H1 (cell line): ENCODE data around the gene MAS1. TPM values are rescaled to one million over a fixed set of nuclear protein-coding genes. Genes with fewer than 3 reads are reported as not detected.

Source experiments
- CTCF ChIA-PET: fragments of 300-600 bp; sonication (Branson Sonifier 250); formaldehyde crosslinking; loops from one replicate; lab custom pipeline; 2021; ENCODE audit not compliant: partially characterized antibody; lab: Charles Lee
- POLR2A ChIA-PET: fragments of 300-600 bp; sonication (Branson Sonifier 250); formaldehyde crosslinking; loops from one replicate; lab custom pipeline; 2021; ENCODE audit warnings: inconsistent platforms; ENCODE audit not compliant: partially characterized antibody; lab: Charles Lee
- DNase-seq, 2 experiments: peaks; one replicate each; pipeline versions ENCODE4 v3.0.0 to v3.0.0-alpha.2; 2010 to 2022; ENCODE audit warnings: low spot score in 2 of 2, low read depth in 1 of 2, mixed read lengths in 1 of 2
- FAIRE-seq: peaks from 2 replicates; lab custom pipeline; 2011; peaks lifted over from hg19 to GRCh38; lab: Jason Lieb, UNC
- H2AFZ ChIP-seq: 2 replicates; pipeline ENCODE4 v1.8.1; 2012; ENCODE audit warnings: low read length, inconsistent platforms
- H2AK5ac ChIP-seq: 2 replicates; pipeline ENCODE4 v1.6.1; 2013; ENCODE audit warnings: low read depth, low read length
- H2BK120ac ChIP-seq: replicated peaks from 2 replicates; pipeline ENCODE3; 2013; ENCODE audit warnings: low read depth, low read length, inconsistent platforms
- H2BK12ac ChIP-seq: 2 replicates; pipeline ENCODE4 v1.6.1; 2013; ENCODE audit warnings: low read depth, low read length
- H2BK15ac ChIP-seq: 2 replicates; pipeline ENCODE4 v1.6.1; 2013; ENCODE audit warnings: low read length
- H2BK20ac ChIP-seq: 2 replicates; pipeline ENCODE4 v1.6.1; 2013; ENCODE audit warnings: low read length
- H2BK5ac ChIP-seq: 2 replicates; pipeline ENCODE4 v1.6.1; 2013; ENCODE audit warnings: low read depth, low read length
- H3K14ac ChIP-seq: 2 replicates; pipeline ENCODE4 v1.6.1; 2013; ENCODE audit warnings: inconsistent platforms; ENCODE audit not compliant: insufficient read length
- H3K18ac ChIP-seq: 2 replicates; pipeline ENCODE4 v1.6.1; 2013; ENCODE audit warnings: low read length; ENCODE audit errors: extremely low read depth
- H3K23ac ChIP-seq: 2 replicates; pipeline ENCODE4 v1.6.1; 2013; ENCODE audit warnings: inconsistent platforms; ENCODE audit not compliant: insufficient read length
- H3K23me2 ChIP-seq: 2 replicates; pipeline ENCODE4 v1.6.1; 2013; ENCODE audit warnings: low read depth, low read length
- H3K27ac ChIP-seq: 2 replicates; pipeline ENCODE4 v1.6.1; 2011; ENCODE audit warnings: low read depth, low read length, inconsistent platforms
- H3K27me3 ChIP-seq, 4 experiments: replicated peaks in 1 of 4; 1 replicate in 1 of 4; 2 replicates in 3 of 4; pipeline versions ENCODE4 v1.6.1 to v1.8.1; 2011 to 2013; ENCODE audit warnings: low read length in 3 of 4, mild to moderate bottlenecking in 3 of 4, inconsistent platforms in 2 of 4, mixed read lengths in 2 of 4, moderate library complexity in 1 of 4; ENCODE audit not compliant: control insufficient read depth in 3 of 4, insufficient read depth in 3 of 4; ENCODE audit errors: extremely low read depth in 1 of 4
- H3K36me3 ChIP-seq, 4 experiments: 2 replicates each; pipeline versions ENCODE4 v1.6.1 to v1.8.1; 2011 to 2013; ENCODE audit warnings: mild to moderate bottlenecking in 4 of 4, low read length in 3 of 4, moderate library complexity in 2 of 4, control low read depth in 1 of 4, inconsistent platforms in 1 of 4; ENCODE audit not compliant: insufficient read depth in 4 of 4, control insufficient read depth in 2 of 4
- H3K4ac ChIP-seq: replicated peaks from 2 replicates; pipeline ENCODE3; 2013; ENCODE audit warnings: low read length, low read depth, mixed read lengths, inconsistent platforms; ENCODE audit not compliant: insufficient read length
- H3K4me1 ChIP-seq, 4 experiments: replicated peaks in 1 of 4; 1 replicate in 1 of 4; 2 replicates in 3 of 4; pipeline versions ENCODE4 v1.6.1 to v1.8.1; 2011 to 2013; ENCODE audit warnings: low read length in 3 of 4, inconsistent platforms in 2 of 4, mixed read lengths in 1 of 4; ENCODE audit not compliant: insufficient read depth in 4 of 4, control insufficient read depth in 3 of 4
- H3K4me2 ChIP-seq, 2 experiments: 2 replicates each; pipeline versions ENCODE4 v1.6.1 to v1.8.1; 2011 to 2013; ENCODE audit warnings: low read depth in 2 of 2, low read length in 2 of 2, control low read depth in 1 of 2, inconsistent platforms in 1 of 2, mild to moderate bottlenecking in 1 of 2; ENCODE audit not compliant: insufficient read depth in 1 of 2
- H3K4me3 ChIP-seq, 4 experiments: fragments of 200-600, 300-600 bp in 1 of 4; sonication (generic), shearing (Covaris generic), sonication (Bioruptor Twin) in 1 of 4; 2 replicates each; pipeline versions ENCODE4 v1.5.1 to v1.8.1; 2011 to 2016; ENCODE audit warnings: low read length in 4 of 4, low read depth in 3 of 4, control low read depth in 2 of 4, inconsistent platforms in 2 of 4, mild to moderate bottlenecking in 2 of 4, mixed read lengths in 1 of 4, moderate library complexity in 1 of 4; ENCODE audit not compliant: insufficient read depth in 2 of 4; ENCODE audit errors: extremely low read depth in 1 of 4
- H3K56ac ChIP-seq: replicated peaks from 2 replicates; pipeline ENCODE3; 2013; ENCODE audit warnings: low read depth, mild to moderate bottlenecking, mixed read lengths, low read length, inconsistent platforms; ENCODE audit not compliant: insufficient read length
- H3K79me1 ChIP-seq: 2 replicates; pipeline ENCODE4 v1.6.1; 2013; ENCODE audit warnings: low read depth, low read length, control low read depth
- H3K79me2 ChIP-seq, 2 experiments: 2 replicates each; pipeline versions ENCODE4 v1.6.1 to v1.8.1; 2012 to 2013; ENCODE audit warnings: low read length in 2 of 2, mild to moderate bottlenecking in 2 of 2, inconsistent platforms in 1 of 2; ENCODE audit not compliant: insufficient read depth in 2 of 2, control insufficient read depth in 1 of 2
- H3K9ac ChIP-seq, 4 experiments: replicated peaks in 1 of 4; 1 replicate in 1 of 4; 2 replicates in 3 of 4; pipeline versions ENCODE4 v1.6.1 to v1.8.1; 2011 to 2013; ENCODE audit warnings: low read depth in 3 of 4, low read length in 3 of 4, control low read depth in 2 of 4, mild to moderate bottlenecking in 2 of 4, moderate library complexity in 2 of 4, inconsistent platforms in 1 of 4; ENCODE audit errors: extremely low read depth in 1 of 4
- H3K9me3 ChIP-seq, 2 experiments: 2 replicates each; pipeline versions ENCODE4 v1.6.1 to v1.8.1; 2012 to 2013; ENCODE audit warnings: mild to moderate bottlenecking in 2 of 2, moderate library complexity in 2 of 2, control low read depth in 1 of 2, inconsistent platforms in 1 of 2, low read depth in 1 of 2, low read length in 1 of 2, mixed read lengths in 1 of 2; ENCODE audit not compliant: insufficient read depth in 2 of 2
- H4K20me1 ChIP-seq, 2 experiments: replicated peaks in 1 of 2; 2 replicates each; pipeline versions ENCODE3 to v1.8.1; 2011 to 2013; ENCODE audit warnings: inconsistent platforms in 2 of 2, low read length in 2 of 2, mild to moderate bottlenecking in 1 of 2; ENCODE audit not compliant: insufficient read depth in 2 of 2, control insufficient read depth in 1 of 2
- H4K5ac ChIP-seq: 2 replicates; pipeline ENCODE4 v1.6.1; 2013; ENCODE audit warnings: low read length, low read depth, mixed read lengths, inconsistent platforms; ENCODE audit not compliant: insufficient read length
- H4K8ac ChIP-seq: 2 replicates; pipeline ENCODE4 v1.8.0; 2013; ENCODE audit warnings: mild to moderate bottlenecking, moderate library complexity, low read length, inconsistent platforms; ENCODE audit not compliant: insufficient read depth; ENCODE audit errors: extremely low read depth
- H4K91ac ChIP-seq: replicated peaks from 2 replicates; pipeline ENCODE3; 2013; ENCODE audit warnings: low read length, mixed read lengths, inconsistent platforms; ENCODE audit not compliant: insufficient read length
- ASH2L ChIP-seq: fragments of 200-600, 300-600 bp; sonication (generic); IDR thresholded peaks from one replicate; pipeline ENCODE4 v1.7.1; 2017; ENCODE audit warnings: low read length
- SIN3A ChIP-seq, 2 experiments: IDR thresholded peaks in 1 of 2; conservative IDR thresholded peaks in 1 of 2; 2 replicates each; pipeline ENCODE4 v1.6.1; 2011 to 2012; ENCODE audit warnings: low read length in 2 of 2, improper control_type of control experiment in 1 of 2, low read depth in 1 of 2, mild to moderate bottlenecking in 1 of 2
- SP4 ChIP-seq: IDR thresholded peaks from 2 replicates; pipeline ENCODE4 v1.6.1; 2012; ENCODE audit warnings: low read length, inconsistent platforms
- ZNF274 ChIP-seq: IDR thresholded peaks from 2 replicates; pipeline ENCODE4 v1.7.0; 2012; ENCODE audit warnings: low read length, borderline replicate concordance; ENCODE audit errors: extremely low read depth
- whole genome bisulfite sequencing, 2 experiments: shearing (Covaris generic) in 1 of 2; methylation state at CpG; one replicate each; pipeline versions ENCODE4 v1.1.6 to v1.1.7; 2013 to 2015; ENCODE audit warnings: low lambda C conversion rate in 2 of 2, mixed read lengths in 2 of 2, inconsistent platforms in 1 of 2, low coverage in 1 of 2, missing lambda C conversion rate in 1 of 2; ENCODE audit not compliant: insufficient replicate concordance in 2 of 2, insufficient coverage in 1 of 2, insufficient read length in 1 of 2; ENCODE audit errors: extremely low coverage in 1 of 2, missing lambda C conversion rate in 1 of 2; 5-methylcytosine and 5-hydroxymethylcytosine counted together
- polyA plus RNA-seq, 7 experiments: library from polyadenylated mRNA; depleted of rRNA in 3 of 7; stranded (reverse) in 5 of 7; unstranded in 2 of 7; fragments of >200 nt in 5 of 7; fragments of 200-250 nt in 2 of 7; gene quantifications; 1 replicate in 5 of 7; 2 replicates in 1 of 7; 4 replicates in 1 of 7; pipeline versions ENCODE4 v1.2.1 to v1.2.3, GENCODE V29; 2011 to 2013; ENCODE audit warnings: missing spikeins in 2 of 7, mixed read lengths in 2 of 7
- total RNA-seq: library from RNA; stranded (reverse); fragmentation: NEBNext Ultra II Directional; extraction: Animal tissue kit (Norgen Biotek cat#: 25700); gene quantifications from 2 replicates; pipeline ENCODE4 v1.2.1, GENCODE V29; 2021

MAS1 gene
- total and polyA plus RNA-seq, 2 of the 8 experiments (the other 6 are each of a cell fraction or from before 2014, with no cell fraction given), result 0.02 TPM; not detected in 1

- Histone ChIP-seq H3K4ac (no peak overlapping the region), H3K18ac (no peak overlapping the region), H3K23me2 (no peaks in the 10 kb centered on the region), H3K4me2 (peak overlapping the region; percentile 26 to 45; a peak in 2 of 4 replicates), H3K4me3 (no peak overlapping the region), H3K27ac (no peak overlapping the region), H3K56ac (no peak overlapping the region), H3K36me3 (no peaks in the 10 kb centered on the region), H3K4me1 (peaks cover 0 to 7% (median 4%) of the 10 kb centered on the region in 4 experiments; a peak in 5 of 7 replicates), H2BK120ac (no peak overlapping the region), H3K9me3 (no peaks in the 10 kb centered on the region), H3K79me2 (no peaks in the 10 kb centered on the region), H3K9ac (no peak overlapping the region), H2BK5ac (no peak overlapping the region), H4K91ac (no peak overlapping the region), H2BK12ac (no peak overlapping the region), H4K20me1 (no peaks in the 10 kb centered on the region), H3K14ac (no peak overlapping the region), H4K8ac (no peak overlapping the region), H2BK15ac (no peak overlapping the region), H2AFZ (no peak overlapping the region), H2AK5ac (no peak overlapping the region), H2BK20ac (no peak overlapping the region), H3K27me3 (no peaks in the 10 kb centered on the region), H3K23ac (no peak overlapping the region), H3K79me1 (no peaks in the 10 kb centered on the region), H4K5ac (no peak overlapping the region)
- POLR2A ChIA-PET, result no interaction called here
- 31% methylated on average over 4 of the region's 4 CpGs; no CpG with 5 or more reads in 1 of the 2 experiments for WGBS, 2 experiments
- CTCF ChIA-PET, result interaction anchor here (0.9 kb wide), 1 partner anchor 580 kb away, joined by 3 read pairs; no protein-coding TSS in a partner anchor
- FAIRE-seq (peak; percentile 52), DNase-seq (no peak)
- peak in 1 of 2 experiments; percentile 48; a peak in 1 of 4 replicates for TF ChIP-seq SIN3A (conservative IDR thresholded peaks at IDR 0.05 in 1 of 2, IDR thresholded peaks at IDR 0.05 in 1 of 2; ENCODE audit: low read depth in 1 of 2, low read length in 2 of 2)
- TF ChIP-seq SP4, result no peak
- TF ChIP-seq ASH2L, result peak; percentile 47
- TF ChIP-seq ZNF274, result peak; percentile 28; the same call in 1 of the 2 replicates
These were observed 15.6 kb upstream of the MAS1 start for GRCh38 chr6:159875194-159875593.
